PC-3 (cell line): ENCODE measurements around the gene SIGMAR1. TPM values are rescaled to one million over a fixed set of nuclear protein-coding genes. Genes with fewer than 3 reads are reported as not detected.
A peak's percentile ranks its signal among the peaks of the same experiment; 100 is the strongest.

ENCODE experiments used
- ATAC-seq: fragments of 200-7000 bp; cut with Tn5 transposase; 2 replicates; pipeline ENCODE4 v1.9.1; 2020; ENCODE audit warnings: mild to moderate bottlenecking, moderate library complexity
- BruUV-seq: library from RNA; stranded (reverse); fragments of 400-500 nt; replicated peaks from 2 replicates; lab custom pipeline; 2021; lab: Mats Ljungman, UMichigan
- CTCF ChIA-PET: fragments of 300-600 bp; sonication (Branson Sonifier 250); formaldehyde crosslinking; loops from one replicate; lab custom pipeline; 2022; ENCODE audit warnings: antibody characterized with exemption; lab: Charles Lee
- POLR2A ChIA-PET: fragments of 300-600 bp; sonication (Branson Sonifier 250); formaldehyde crosslinking; loops from one replicate; lab custom pipeline; 2022; ENCODE audit warnings: antibody characterized with exemption; ENCODE audit not compliant: unreplicated experiment; lab: Charles Lee
- DNase-seq: peaks from one replicate; pipeline ENCODE4 v3.0.0-alpha.2; 2015
- H2AFZ ChIP-seq: fragments of 300-600 bp; sonication (generic); 2 replicates; pipeline ENCODE4 v1.6.0; 2016; ENCODE audit warnings: antibody characterized with exemption, low read length
- H3F3A ChIP-seq: fragments of 300-600 bp; sonication (generic); one replicate; pipeline ENCODE4 v1.6.0; 2017; ENCODE audit warnings: antibody characterized with exemption, low read length, control low read depth, mild to moderate bottlenecking; ENCODE audit not compliant: unreplicated experiment
- H3K27ac ChIP-seq: fragments of 300-600 bp; sonication (generic); 2 replicates; pipeline ENCODE4 v1.5.1; 2016; ENCODE audit warnings: mild to moderate bottlenecking, low read length
- H3K27me3 ChIP-seq: fragments of 300-600 bp; sonication (generic); 2 replicates; pipeline ENCODE4 v1.6.1; 2016; ENCODE audit warnings: low read length, mixed read lengths
- H3K36me3 ChIP-seq: fragments of 300-600 bp; sonication (generic); 2 replicates; pipeline ENCODE4 v1.6.1; 2016; ENCODE audit warnings: low read depth, mixed run types, low read length, mixed read lengths
- H3K4me1 ChIP-seq: fragments of 300-600 bp; sonication (generic); 2 replicates; pipeline ENCODE4 v1.5.1; 2016; ENCODE audit warnings: low read length; ENCODE audit not compliant: insufficient read depth
- H3K4me2 ChIP-seq: fragments of 300-600 bp; sonication (generic); 2 replicates; pipeline ENCODE4 v1.6.0; 2016; ENCODE audit warnings: low read length
- H3K4me3 ChIP-seq: fragments of 300-600 bp; sonication (generic); 2 replicates; pipeline ENCODE4 v1.5.1; 2016; ENCODE audit warnings: mild to moderate bottlenecking, low read length, mixed read lengths
- H3K79me2 ChIP-seq: fragments of 300-600 bp; sonication (generic); 2 replicates; pipeline ENCODE4 v1.6.1; 2017; ENCODE audit warnings: low read length, mixed read lengths
- H3K9ac ChIP-seq: fragments of 300-600 bp; sonication (generic); 2 replicates; pipeline ENCODE4 v1.6.0; 2016; ENCODE audit warnings: mild to moderate bottlenecking, low read length
- H3K9me2 ChIP-seq: fragments of 300-600 bp; sonication (generic); replicated peaks from 2 replicates; pipeline ENCODE4 v1.6.1; 2016; ENCODE audit warnings: mixed run types, low read length, mixed read lengths
- H3K9me3 ChIP-seq: fragments of 300-600 bp; sonication (generic); 2 replicates; pipeline ENCODE4 v1.6.1; 2016; ENCODE audit warnings: low read length, mixed read lengths
- H4K20me1 ChIP-seq: fragments of 300-600 bp; sonication (generic); 2 replicates; pipeline ENCODE4 v1.6.1; 2016; ENCODE audit warnings: low read length, mixed read lengths
- EZH2 ChIP-seq: fragments of 300-600 bp; sonication (generic); IDR thresholded peaks from one replicate; pipeline ENCODE4 v1.6.1; 2017; ENCODE audit warnings: antibody characterized with exemption, mild to moderate bottlenecking, low read length; ENCODE audit not compliant: unreplicated experiment
- EZH2phosphoT487 ChIP-seq: fragments of 300-600 bp; sonication (generic); IDR thresholded peaks from 2 replicates; pipeline ENCODE4 v1.6.1; 2018; ENCODE audit warnings: mild to moderate bottlenecking, antibody characterized with exemption, low read length, borderline replicate concordance
- intact Hi-C: fragments of 100-400 bp; cut with micrococcal nuclease; formaldehyde crosslinking; loops from 2 replicates; pipeline ENCODE4 v1.9.0; 2023
- total RNA-seq: library from RNA; depleted of rRNA; stranded (reverse); fragments of >200 nt; gene quantifications from 2 replicates; pipeline ENCODE4 v1.2.3, GENCODE V29; 2014
- TF ChIP-seq, protein P1 (sequence below): fragments of 300-600 bp; sonication (generic); conservative IDR thresholded peaks from 2 replicates; pipeline ENCODE4 v1.5.1; 2017; ENCODE audit warnings: antibody characterized with exemption, low read depth, mild to moderate bottlenecking, low read length

SIGMAR1 gene
- total RNA-seq, 1 experiment from 2014 or later: 96.7 TPM

DNA sequence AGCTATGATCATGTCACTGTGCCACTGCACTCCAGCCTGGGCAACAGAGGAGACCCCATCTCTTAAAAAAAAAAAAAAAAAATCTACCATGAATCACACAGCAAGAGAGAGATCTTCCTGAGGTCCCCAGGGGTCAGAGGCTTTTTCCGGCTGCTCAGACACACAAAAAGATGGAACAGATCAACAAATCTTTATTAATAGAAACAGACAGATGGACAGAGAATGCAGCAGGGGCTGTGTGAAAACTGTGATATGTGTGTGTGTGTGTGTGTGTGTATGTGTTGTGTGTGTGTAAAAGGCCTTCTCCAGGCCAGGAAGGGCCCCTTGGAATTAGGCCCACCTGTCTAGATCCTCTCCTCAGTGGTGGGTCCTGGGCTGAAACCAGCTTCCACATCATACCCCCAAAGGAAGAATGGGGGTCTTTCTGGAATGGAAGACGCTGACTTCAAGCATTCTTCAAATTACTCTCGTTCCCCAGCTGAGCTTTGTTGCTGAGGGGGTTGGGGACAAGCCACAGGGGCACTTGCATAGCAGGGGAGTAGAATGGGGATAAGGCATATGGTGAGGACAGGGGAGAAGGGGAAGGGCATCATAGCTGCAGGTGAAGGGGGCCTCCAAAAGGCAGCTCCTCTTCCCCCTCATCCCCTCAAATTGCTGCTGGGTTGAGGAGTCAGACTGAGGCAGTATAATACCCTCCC, 2.9 kb downstream of the SIGMAR1 start:
- ChIA-PET POLR2A (no interaction called here), CTCF (interaction anchor here (0.5 to 1.1 kb wide), 4 partner anchors 12 to 752 kb away, joined by 3 to 6 read pairs (median 4); partner anchors contain the start of gene GALT)
- Histone ChIP-seq H3K9me2 (no peaks in the 10 kb centered on the region), H3K9me3 (no peaks in the 10 kb centered on the region), H2AFZ (no peak overlapping the region), H3K27ac (no peak overlapping the region), H3K4me2 (no peak overlapping the region), H3K79me2 (peaks cover 25% of the 10 kb centered on the region), H4K20me1 (0 out of 2 replicates have a peak, but pooled peaks cover 4% of the 10 kb centered on the region), H3K27me3 (0 out of 2 replicates have a peak, but pooled peaks cover under 1% of the 10 kb centered on the region), H3K4me1 (peaks cover 5% of the 10 kb centered on the region; the same call in 1 of the 2 replicates), H3F3A (no peaks in the 10 kb centered on the region), H3K4me3 (no peak overlapping the region), H3K36me3 (no peaks in the 10 kb centered on the region), H3K9ac (no peak overlapping the region)
- TSS peak; percentile 37 for BruUV-seq
- TF ChIP-seq EZH2: no peak
- TF ChIP-seq EZH2phosphoT487: no peak
- TF ChIP-seq, protein P1, sequence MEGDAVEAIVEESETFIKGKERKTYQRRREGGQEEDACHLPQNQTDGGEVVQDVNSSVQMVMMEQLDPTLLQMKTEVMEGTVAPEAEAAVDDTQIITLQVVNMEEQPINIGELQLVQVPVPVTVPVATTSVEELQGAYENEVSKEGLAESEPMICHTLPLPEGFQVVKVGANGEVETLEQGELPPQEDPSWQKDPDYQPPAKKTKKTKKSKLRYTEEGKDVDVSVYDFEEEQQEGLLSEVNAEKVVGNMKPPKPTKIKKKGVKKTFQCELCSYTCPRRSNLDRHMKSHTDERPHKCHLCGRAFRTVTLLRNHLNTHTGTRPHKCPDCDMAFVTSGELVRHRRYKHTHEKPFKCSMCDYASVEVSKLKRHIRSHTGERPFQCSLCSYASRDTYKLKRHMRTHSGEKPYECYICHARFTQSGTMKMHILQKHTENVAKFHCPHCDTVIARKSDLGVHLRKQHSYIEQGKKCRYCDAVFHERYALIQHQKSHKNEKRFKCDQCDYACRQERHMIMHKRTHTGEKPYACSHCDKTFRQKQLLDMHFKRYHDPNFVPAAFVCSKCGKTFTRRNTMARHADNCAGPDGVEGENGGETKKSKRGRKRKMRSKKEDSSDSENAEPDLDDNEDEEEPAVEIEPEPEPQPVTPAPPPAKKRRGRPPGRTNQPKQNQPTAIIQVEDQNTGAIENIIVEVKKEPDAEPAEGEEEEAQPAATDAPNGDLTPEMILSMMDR: no peak
- DNase-seq (no peak), ATAC-seq (no peak)
- intact Hi-C loops: loop anchor here (1.0 kb wide), 1 partner anchor 21 kb away; no protein-coding TSS in a partner anchor

DNA sequence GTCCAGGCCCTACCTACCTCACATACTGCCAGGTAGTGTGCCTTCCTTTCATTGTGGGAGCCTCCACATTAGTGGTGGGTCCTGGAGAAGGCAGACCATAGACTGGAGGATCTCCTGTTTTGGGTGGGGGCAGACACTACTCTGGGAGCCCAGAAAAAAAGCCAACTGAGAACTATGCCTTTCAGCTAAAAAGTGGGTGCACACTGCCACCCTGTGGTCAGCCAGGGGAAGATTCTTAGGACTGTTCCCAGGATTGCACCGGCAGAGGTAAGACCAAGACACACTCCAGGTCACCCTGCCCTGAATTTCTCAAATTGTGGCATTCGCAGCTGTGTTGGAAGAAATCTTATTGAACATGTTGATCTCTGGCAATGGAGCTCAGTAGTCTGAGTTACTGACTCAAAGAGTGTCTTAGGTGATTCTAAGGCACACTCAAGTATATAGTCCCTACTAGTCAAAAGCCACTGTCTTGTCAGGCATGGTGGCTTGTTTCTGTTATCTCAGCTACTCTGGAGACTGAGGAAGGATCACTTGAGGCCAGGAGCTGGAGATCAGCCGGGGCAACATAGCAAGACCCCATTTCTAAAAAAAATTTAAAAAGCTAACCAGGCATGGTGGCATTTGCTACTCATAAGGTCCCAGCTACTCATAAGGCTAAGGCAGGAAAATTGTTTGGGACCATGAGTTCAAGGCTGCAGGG, 3.6 kb downstream of the SIGMAR1 start:
- no peak overlapping the region for H3K4me2 ChIP-seq
- DNase-seq (peak; percentile 56), ATAC-seq (peak; percentile 42)
- no peak overlapping the region for H3K4me3 ChIP-seq
- CTCF ChIA-PET: interaction anchor here (0.5 to 1.1 kb wide), 5 partner anchors 13 to 753 kb away, joined by 3 to 6 read pairs (median 4); partner anchors contain the start of gene GALT
- no peak for TF ChIP-seq EZH2
- TF ChIP-seq, protein P1: peak; percentile 82
- TF ChIP-seq EZH2phosphoT487: no peak
- BruUV-seq: no TSS peak
- POLR2A ChIA-PET: no interaction called here
- H3F3A ChIP-seq: no peaks in the 10 kb centered on the region
- H3K9me3 ChIP-seq: no peaks in the 10 kb centered on the region
- peaks cover 7% of the 10 kb centered on the region for H3K27me3 ChIP-seq
- 0 out of 2 replicates have a peak, but pooled peaks cover 4% of the 10 kb centered on the region for H4K20me1 ChIP-seq
- H3K27ac ChIP-seq: no peak overlapping the region
- no peak overlapping the region for H3K9ac ChIP-seq
- intact Hi-C loops: loop anchor here (1.0 kb wide), 1 partner anchor 21 kb away; no protein-coding TSS in a partner anchor
- no peak overlapping the region for H2AFZ ChIP-seq
- no peaks in the 10 kb centered on the region for H3K9me2 ChIP-seq
- H3K4me1 ChIP-seq: peaks cover 5% of the 10 kb centered on the region; the same call in 1 of the 2 replicates
- H3K36me3 ChIP-seq: no peaks in the 10 kb centered on the region
- peaks cover 25% of the 10 kb centered on the region for H3K79me2 ChIP-seq
